Mucosa of descending colon (tissue), 3 donors: Measurements from ENCODE around the gene ZKSCAN3. TPM values are rescaled to one million over a fixed set of nuclear protein-coding genes. Genes with fewer than 3 reads are reported as not detected.
"Not testable (repeated sequence)": the region's sequence is repeated elsewhere in the genome, so short reads cannot be mapped to it uniquely, and the experiment has no call there.

Experiments
- ATAC-seq: fragments of 200-7000 bp; cut with Tn5 transposase; one replicate; pipeline ENCODE4 v1.9.1; 2020; ENCODE audit warnings: mild to moderate bottlenecking, moderate library complexity
- DNase-seq, 3 donors: peaks; one replicate each; pipeline ENCODE4 v3.0.0-alpha.2; 2020
- H3K36me3 ChIP-seq: fragments of 200-600 bp; one replicate; pipeline ENCODE4 v1.8.0; 2021; ENCODE audit warnings: low read depth, mild to moderate bottlenecking
- H3K4me1 ChIP-seq: fragments of 200-600 bp; one replicate; pipeline ENCODE4 v1.8.0; 2021; ENCODE audit warnings: low read depth, mild to moderate bottlenecking
- H3K4me3 ChIP-seq: fragments of 200-600 bp; one replicate; pipeline ENCODE4 v1.8.0; 2021; ENCODE audit warnings: mild to moderate bottlenecking
- H3K9me3 ChIP-seq: fragments of 200-600 bp; one replicate; pipeline ENCODE4 v1.8.0; 2021; ENCODE audit warnings: mild to moderate bottlenecking
- intact Hi-C, 2 donors: fragments of 100-400 bp; cut with DNase I in 1 of 2; cut with micrococcal nuclease in 1 of 2; formaldehyde crosslinking; loops; one replicate each; pipeline versions ENCODE4 v1.11.0 to v1.11.1; 2022; cut with DNase I, micrococcal nuclease
- total RNA-seq, 3 donors: library from RNA; stranded (reverse); fragmentation: NEBNext Ultra II Directional in 2 of 3; extraction: Animal tissue kit (Norgen Biotek cat#: 25700) in 2 of 3; gene quantifications; one replicate each; pipeline versions ENCODE4 v1.2.1 to v1.2.4, GENCODE V29; 2021 to 2023
- TF ChIP-seq, protein P1 (sequence below): fragments of 200-600 bp; IDR thresholded peaks from one replicate; pipeline ENCODE4 v1.8.0; 2022; ENCODE audit warnings: antibody characterized with exemption, mild to moderate bottlenecking
- donor health status: DM: no; HTN: no; CAD: no; lungs with moderate emphysema.
- donor health status: DM: no; HTN: no; CAD: no.
- donor health status: DM: no; HTN: yes; CAD: no.

Gene ZKSCAN3
- total RNA-seq, 3 donors from 2014 or later, result 5.2 to 12.8 (median 6.1) TPM

DNA sequence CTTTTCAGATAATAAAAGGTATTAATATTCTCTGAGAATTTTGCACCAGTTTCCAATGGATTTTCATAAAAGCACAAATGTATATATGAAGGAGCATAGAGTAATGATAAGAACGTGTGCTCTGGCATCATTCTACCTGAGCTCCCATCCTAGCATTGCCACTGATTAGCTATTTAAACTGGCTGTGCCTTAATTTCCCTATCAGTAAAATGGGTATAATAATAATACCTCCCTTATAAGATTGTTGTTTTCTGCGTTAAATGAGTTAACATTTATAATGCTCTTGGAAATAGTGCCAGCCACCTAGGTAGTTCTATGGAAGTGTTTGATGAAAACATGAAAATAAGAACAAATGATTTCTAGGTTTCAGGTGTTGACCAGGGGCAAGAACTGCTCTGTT is 11.2 kb downstream of the ZKSCAN3 start:
- no peak for ATAC-seq
- Histone ChIP-seq H3K4me1 (peaks cover 3% of the 10 kb centered on the region), H3K4me3 (no peak overlapping the region), H3K9me3 (no peaks in the 10 kb centered on the region), H3K36me3 (no peaks in the 10 kb centered on the region)
- intact Hi-C loops, result no loop called here
- no peak for DNase-seq
- TF ChIP-seq, protein P1, sequence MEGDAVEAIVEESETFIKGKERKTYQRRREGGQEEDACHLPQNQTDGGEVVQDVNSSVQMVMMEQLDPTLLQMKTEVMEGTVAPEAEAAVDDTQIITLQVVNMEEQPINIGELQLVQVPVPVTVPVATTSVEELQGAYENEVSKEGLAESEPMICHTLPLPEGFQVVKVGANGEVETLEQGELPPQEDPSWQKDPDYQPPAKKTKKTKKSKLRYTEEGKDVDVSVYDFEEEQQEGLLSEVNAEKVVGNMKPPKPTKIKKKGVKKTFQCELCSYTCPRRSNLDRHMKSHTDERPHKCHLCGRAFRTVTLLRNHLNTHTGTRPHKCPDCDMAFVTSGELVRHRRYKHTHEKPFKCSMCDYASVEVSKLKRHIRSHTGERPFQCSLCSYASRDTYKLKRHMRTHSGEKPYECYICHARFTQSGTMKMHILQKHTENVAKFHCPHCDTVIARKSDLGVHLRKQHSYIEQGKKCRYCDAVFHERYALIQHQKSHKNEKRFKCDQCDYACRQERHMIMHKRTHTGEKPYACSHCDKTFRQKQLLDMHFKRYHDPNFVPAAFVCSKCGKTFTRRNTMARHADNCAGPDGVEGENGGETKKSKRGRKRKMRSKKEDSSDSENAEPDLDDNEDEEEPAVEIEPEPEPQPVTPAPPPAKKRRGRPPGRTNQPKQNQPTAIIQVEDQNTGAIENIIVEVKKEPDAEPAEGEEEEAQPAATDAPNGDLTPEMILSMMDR, result no peak

DNA sequence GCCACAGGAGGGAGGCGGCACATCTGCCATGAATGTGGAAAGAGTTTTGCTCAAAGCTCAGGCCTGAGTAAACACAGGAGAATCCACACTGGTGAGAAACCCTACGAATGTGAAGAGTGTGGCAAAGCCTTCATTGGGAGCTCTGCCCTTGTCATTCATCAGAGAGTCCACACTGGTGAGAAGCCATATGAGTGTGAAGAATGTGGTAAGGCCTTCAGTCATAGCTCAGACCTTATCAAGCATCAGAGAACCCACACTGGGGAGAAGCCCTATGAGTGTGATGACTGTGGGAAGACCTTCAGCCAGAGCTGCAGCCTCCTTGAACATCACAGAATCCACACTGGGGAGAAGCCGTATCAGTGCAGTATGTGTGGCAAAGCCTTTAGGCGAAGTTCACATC is 15.8 kb downstream of the ZKSCAN3 start:
- H3K4me1 ChIP-seq, intact Hi-C loops, DNase-seq, ATAC-seq, H3K4me3 ChIP-seq, H3K9me3 ChIP-seq, H3K36me3 ChIP-seq: not testable (repeated sequence)

DNA sequence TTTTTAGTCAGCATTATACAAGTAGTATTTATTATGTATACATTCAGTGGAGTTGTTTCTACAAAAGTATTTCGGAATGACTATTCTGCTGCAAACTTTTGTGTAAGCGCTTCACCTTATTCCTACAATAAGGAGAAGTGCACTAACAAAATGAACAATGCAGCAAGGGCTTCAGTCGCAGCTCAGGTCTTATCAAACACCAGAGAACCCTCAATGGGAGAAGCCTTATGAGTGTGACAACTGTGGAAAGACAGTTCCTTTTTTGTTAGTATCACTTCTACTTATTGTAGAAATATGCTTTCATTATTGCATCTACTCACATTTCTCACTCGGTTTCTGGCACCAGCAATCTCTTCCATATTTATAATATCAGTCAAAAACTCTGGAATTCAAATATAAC is 18.8 kb downstream of the ZKSCAN3 start:
- no peaks in the 10 kb centered on the region for H3K4me1 ChIP-seq
- intact Hi-C loops, result no loop called here
- no peaks in the 10 kb centered on the region for H3K9me3 ChIP-seq
- no peaks in the 10 kb centered on the region for H3K36me3 ChIP-seq
- DNase-seq (no peak), ATAC-seq (peak; percentile 31)
- TF ChIP-seq, protein P1, result no peak
- no peak overlapping the region for H3K4me3 ChIP-seq

DNA sequence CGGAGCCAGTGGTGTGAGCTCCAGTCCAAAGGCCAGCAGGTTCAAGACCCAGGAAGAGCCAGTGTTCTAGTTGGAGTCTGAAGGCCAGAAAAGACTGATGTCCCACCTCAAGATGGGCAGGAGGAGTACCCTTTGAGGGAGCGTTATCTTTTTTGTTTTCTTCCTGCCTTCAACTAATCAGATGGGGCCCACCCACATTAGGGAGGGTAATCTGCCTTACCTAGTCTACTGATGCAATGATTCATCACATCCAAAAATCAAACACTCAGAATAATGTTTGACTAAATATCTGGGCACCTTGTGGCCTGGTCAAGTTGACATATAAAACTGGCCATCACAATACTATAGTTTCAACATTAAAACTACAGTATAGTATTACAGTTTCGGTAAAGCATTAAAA is 19.7 kb downstream of the ZKSCAN3 start:
- intact Hi-C loops, result no loop called here

DNA sequence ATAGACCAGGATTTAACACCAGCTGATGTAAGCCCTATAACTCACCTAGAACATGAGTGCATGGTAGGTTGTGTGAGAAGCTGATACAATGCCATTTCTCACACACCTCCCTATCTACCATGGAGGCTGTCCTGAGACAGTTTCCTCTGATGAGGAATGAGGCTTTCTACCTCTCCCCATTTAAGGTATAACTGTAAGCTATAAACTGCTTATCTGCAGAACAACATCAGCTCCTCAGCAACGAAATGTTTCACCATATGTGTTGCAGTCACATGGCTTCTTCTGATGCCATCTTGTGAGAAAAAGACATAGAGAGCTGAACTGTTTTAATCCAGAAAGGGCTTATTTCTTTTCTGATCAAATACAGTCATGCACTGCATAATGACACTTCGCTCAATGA is 20.7 kb downstream of the ZKSCAN3 start:
- Histone ChIP-seq H3K4me1 (no peaks in the 10 kb centered on the region), H3K9me3 (no peaks in the 10 kb centered on the region), H3K36me3 (no peaks in the 10 kb centered on the region), H3K4me3 (no peak overlapping the region)
- ATAC-seq (no peak), DNase-seq (no peak)
- intact Hi-C loops, result no loop called here
- TF ChIP-seq, protein P1, result no peak

More for the DNA sequence above, 19.7 kb downstream of the ZKSCAN3 start:
- H3K4me3 ChIP-seq, result no peak overlapping the region
- H3K4me1 ChIP-seq, result no peaks in the 10 kb centered on the region
- no peak for DNase-seq
- no peaks in the 10 kb centered on the region for H3K9me3 ChIP-seq
- TF ChIP-seq, protein P1, result no peak
- no peak for ATAC-seq
- no peaks in the 10 kb centered on the region for H3K36me3 ChIP-seq

DNA sequence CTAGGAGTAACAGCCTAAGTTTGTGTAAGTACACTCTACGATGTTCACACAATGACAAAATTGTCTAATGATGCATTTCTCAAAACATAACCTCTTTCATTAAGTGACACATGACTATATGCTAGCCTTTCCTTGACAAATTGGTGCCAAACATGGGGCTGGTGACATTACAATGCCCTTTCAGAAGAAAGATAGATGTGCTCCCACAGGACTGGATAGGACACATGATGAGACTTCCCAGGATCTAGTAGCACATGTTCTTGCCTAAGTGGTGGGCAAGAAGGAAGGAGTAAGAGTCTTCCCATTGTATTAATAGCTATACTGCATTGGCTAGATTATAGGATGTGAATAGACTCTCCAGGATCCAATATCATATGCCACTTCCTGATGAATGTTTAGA is 21.5 kb downstream of the ZKSCAN3 start:
- H3K9me3 ChIP-seq, result no peaks in the 10 kb centered on the region
- no peak for DNase-seq
- no peaks in the 10 kb centered on the region for H3K4me1 ChIP-seq
- TF ChIP-seq, protein P1, result no peak
- ATAC-seq, result no peak
- H3K36me3 ChIP-seq, result no peaks in the 10 kb centered on the region
- no peak overlapping the region for H3K4me3 ChIP-seq
- intact Hi-C loops, result no loop called here
